ENCODE measurements around the gene BRINP2. TPM values are rescaled to one million over a fixed set of nuclear protein-coding genes. Genes with fewer than 3 reads are reported as not detected.

Gene BRINP2
- total and polyA plus RNA-seq, 4 donors = 0.04 to 0.15 (median 0.05) TPM

GRCh38 chr1:177186639-177187038, 15.9 kb downstream of the BRINP2 start:
- TF ChIP-seq CTCF (IDR thresholded peaks at IDR 0.05; ENCODE audit: control extremely low read depth, extremely low read depth) = no peak
- peaks cover 0 to 3% (median 0%) of the 10 kb centered on the region in 3 donors for H3K27me3 ChIP-seq (ENCODE audit: control insufficient read depth in 3 of 3, insufficient read depth in 3 of 3, low read length in 2 of 3)
- H3K9ac ChIP-seq (ENCODE audit: insufficient read depth in 1 of 2, low read length in 2 of 2) = no peak overlapping the region
- H3K4me3 ChIP-seq = no peak overlapping the region
- H3K4me1 ChIP-seq (ENCODE audit: control insufficient read depth in 5 of 5, insufficient read depth in 5 of 5, low read length in 5 of 5) = no peaks in the 10 kb centered on the region
- peaks cover 0 to 2% (median 0%) of the 10 kb centered on the region in 4 donors for H3K9me3 ChIP-seq (ENCODE audit: control insufficient read depth in 4 of 4, insufficient read depth in 3 of 4, low read length in 3 of 4)
- no peaks in the 10 kb centered on the region for H3K36me3 ChIP-seq (ENCODE audit: control insufficient read depth in 4 of 4, insufficient read depth in 4 of 4, low read length in 4 of 4)
- 92 to 98% methylated on average over 2 of the region's 2 CpGs for WGBS, 2 donors
- DNase-seq (no peak), ATAC-seq (ENCODE audit: insufficient read depth, low FRiP score) (no peak)
- no peak overlapping the region for H3K27ac ChIP-seq (ENCODE audit: low read depth in 1 of 2, low read length in 1 of 2)

DNA sequence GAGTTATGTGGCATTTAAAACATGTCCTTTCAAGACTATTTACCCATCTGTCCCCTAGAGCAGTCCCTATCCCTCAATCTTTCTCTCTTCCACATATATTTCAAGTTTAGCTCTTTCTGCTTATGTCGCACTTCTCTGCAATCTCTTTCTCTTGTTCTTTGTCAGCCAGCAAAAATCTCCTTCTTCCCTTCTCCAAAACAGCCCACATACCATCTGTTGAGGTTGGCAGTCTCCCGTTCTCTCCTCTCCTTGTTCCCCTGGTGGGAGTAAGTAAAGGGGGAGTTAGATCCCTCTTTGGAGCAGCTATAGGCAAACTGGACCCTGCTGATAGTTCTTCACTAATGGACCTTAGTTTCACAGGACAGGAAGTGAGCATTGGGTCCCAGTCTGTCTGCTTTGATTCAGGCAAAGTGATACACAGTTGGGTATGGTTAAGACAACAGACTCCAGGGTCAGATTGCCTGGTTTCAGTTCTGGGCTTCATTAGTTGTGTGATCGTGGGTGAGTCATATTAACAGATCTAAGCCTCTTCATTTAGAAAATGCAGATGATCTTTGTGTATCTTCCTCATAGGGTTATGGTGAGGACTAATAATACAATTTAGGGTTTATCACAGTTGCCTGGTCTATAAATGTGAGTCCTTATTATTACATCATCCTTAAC, 19.7 kb downstream of the BRINP2 start:
- Histone ChIP-seq H3K4me3 (no peak overlapping the region), H3K9me3 (ENCODE audit: control insufficient read depth in 4 of 4, insufficient read depth in 3 of 4, low read length in 3 of 4) (peaks cover 0 to 2% (median 0%) of the 10 kb centered on the region in 4 donors), H3K4me1 (ENCODE audit: control insufficient read depth in 5 of 5, insufficient read depth in 5 of 5, low read length in 5 of 5) (no peaks in the 10 kb centered on the region), H3K27me3 (ENCODE audit: control insufficient read depth in 3 of 3, insufficient read depth in 3 of 3, low read length in 2 of 3) (no peaks in the 10 kb centered on the region), H3K36me3 (ENCODE audit: control insufficient read depth in 4 of 4, insufficient read depth in 4 of 4, low read length in 4 of 4) (no peaks in the 10 kb centered on the region), H3K27ac (ENCODE audit: low read depth in 1 of 2, low read length in 1 of 2) (no peak overlapping the region), H3K9ac (ENCODE audit: insufficient read depth in 1 of 2, low read length in 2 of 2) (no peak overlapping the region)
- WGBS, 2 donors = 77 to 84% methylated on average over 3 of the region's 3 CpGs
- TF ChIP-seq CTCF (IDR thresholded peaks at IDR 0.05; ENCODE audit: control extremely low read depth, extremely low read depth) = no peak
- DNase-seq (no peak), ATAC-seq (ENCODE audit: insufficient read depth, low FRiP score) (no peak)

GRCh38 chr1:177198243-177198642, 27.5 kb downstream of the BRINP2 start:
- 89 to 92% methylated on average over 2 of the region's 2 CpGs for whole genome bisulfite sequencing, 2 donors
- DNase-seq (no peak), ATAC-seq (ENCODE audit: insufficient read depth, low FRiP score) (no peak)
- Histone ChIP-seq H3K27ac (ENCODE audit: low read depth in 1 of 2, low read length in 1 of 2) (no peak overlapping the region), H3K9me3 (ENCODE audit: control insufficient read depth in 4 of 4, insufficient read depth in 3 of 4, low read length in 3 of 4) (no peaks in the 10 kb centered on the region), H3K36me3 (ENCODE audit: control insufficient read depth in 4 of 4, insufficient read depth in 4 of 4, low read length in 4 of 4) (no peaks in the 10 kb centered on the region), H3K9ac (ENCODE audit: insufficient read depth in 1 of 2, low read length in 2 of 2) (no peak overlapping the region), H3K27me3 (ENCODE audit: control insufficient read depth in 3 of 3, insufficient read depth in 3 of 3, low read length in 2 of 3) (no peaks in the 10 kb centered on the region), H3K4me1 (ENCODE audit: control insufficient read depth in 5 of 5, insufficient read depth in 5 of 5, low read length in 5 of 5) (no peaks in the 10 kb centered on the region), H3K4me3 (no peak overlapping the region)
- TF ChIP-seq CTCF (IDR thresholded peaks at IDR 0.05; ENCODE audit: control extremely low read depth, extremely low read depth) = no peak

GRCh38 chr1:177200290-177200689, 29.5 kb downstream of the BRINP2 start:
- 79 to 86% methylated on average over 4 of the region's 4 CpGs for WGBS, 2 donors
- H3K27ac ChIP-seq (ENCODE audit: low read depth in 1 of 2, low read length in 1 of 2) = no peak overlapping the region
- no peak overlapping the region for H3K9ac ChIP-seq (ENCODE audit: insufficient read depth in 1 of 2, low read length in 2 of 2)
- H3K36me3 ChIP-seq (ENCODE audit: control insufficient read depth in 4 of 4, insufficient read depth in 4 of 4, low read length in 4 of 4) = no peaks in the 10 kb centered on the region
- H3K4me3 ChIP-seq = no peak overlapping the region
- no peaks in the 10 kb centered on the region for H3K4me1 ChIP-seq (ENCODE audit: control insufficient read depth in 5 of 5, insufficient read depth in 5 of 5, low read length in 5 of 5)
- ATAC-seq (ENCODE audit: insufficient read depth, low FRiP score) = no peak
- no peak for DNase-seq
- no peak for TF ChIP-seq CTCF (IDR thresholded peaks at IDR 0.05; ENCODE audit: control extremely low read depth, extremely low read depth)
- H3K9me3 ChIP-seq (ENCODE audit: control insufficient read depth in 4 of 4, insufficient read depth in 3 of 4, low read length in 3 of 4) = no peaks in the 10 kb centered on the region
- no peaks in the 10 kb centered on the region for H3K27me3 ChIP-seq (ENCODE audit: control insufficient read depth in 3 of 3, insufficient read depth in 3 of 3, low read length in 2 of 3)

Measured in lung (tissue), 12 donors.